ENCODE data around the gene LMNA.

LMNA gene

GRCh38 chr1:156146769-156147405, 32.4 kb downstream of the LMNA start:
- Histone ChIP-seq H3K27me3 (no peaks in the 10 kb centered on the region), H3K4me1 (peaks cover 7% of the 10 kb centered on the region), H3K36me3 (no peaks in the 10 kb centered on the region), H3K9me3 (no peaks in the 10 kb centered on the region), H3K4me3 (ENCODE audit: low read depth, low read length) (no peak overlapping the region)
- DNase-seq: no peak
- TF ChIP-seq CTCF (IDR thresholded peaks at IDR 0.05; ENCODE audit: low read depth, low read length): no peak

- Histone ChIP-seq H3K27me3 (no peaks in the 10 kb centered on the region), H3K4me1 (peaks cover 7% of the 10 kb centered on the region), H3K9me3 (no peaks in the 10 kb centered on the region), H3K36me3 (no peaks in the 10 kb centered on the region), H3K4me3 (ENCODE audit: low read depth, low read length) (no peak overlapping the region)
- no peak for TF ChIP-seq CTCF (IDR thresholded peaks at IDR 0.05; ENCODE audit: low read depth, low read length)
- no peak for DNase-seq
Measured at GRCh38 chr1:156148216-156148615, 33.7 kb downstream of the LMNA start.

- Histone ChIP-seq H3K4me3 (ENCODE audit: low read depth, low read length) (no peak overlapping the region), H3K9me3 (no peaks in the 10 kb centered on the region), H3K27me3 (no peaks in the 10 kb centered on the region), H3K4me1 (peaks cover 7% of the 10 kb centered on the region), H3K36me3 (no peaks in the 10 kb centered on the region)
- DNase-seq: no peak
- no peak for TF ChIP-seq CTCF (IDR thresholded peaks at IDR 0.05; ENCODE audit: low read depth, low read length)
Measured at GRCh38 chr1:156149374-156150332, 35.1 kb downstream of the LMNA start.

GRCh38 chr1:156150333-156151011, 36.0 kb downstream of the LMNA start:
- H3K4me3 ChIP-seq (ENCODE audit: low read depth, low read length): no peak overlapping the region
- no peaks in the 10 kb centered on the region for H3K36me3 ChIP-seq
- no peak for TF ChIP-seq CTCF (IDR thresholded peaks at IDR 0.05; ENCODE audit: low read depth, low read length)
- DNase-seq: no peak
- no peaks in the 10 kb centered on the region for H3K27me3 ChIP-seq
- H3K4me1 ChIP-seq: peaks cover 7% of the 10 kb centered on the region
- no peaks in the 10 kb centered on the region for H3K9me3 ChIP-seq

GRCh38 chr1:156151093-156151688, 36.7 kb downstream of the LMNA start:
- H3K4me1 ChIP-seq: peaks cover 7% of the 10 kb centered on the region
- no peak overlapping the region for H3K4me3 ChIP-seq (ENCODE audit: low read depth, low read length)

More at GRCh38 chr1:156151093-156151688, 36.7 kb downstream of the LMNA start:
- Histone ChIP-seq H3K9me3 (no peaks in the 10 kb centered on the region), H3K27me3 (no peaks in the 10 kb centered on the region), H3K36me3 (no peaks in the 10 kb centered on the region)
- DNase-seq: no peak
- TF ChIP-seq CTCF (IDR thresholded peaks at IDR 0.05; ENCODE audit: low read depth, low read length): no peak

All from BE2C (cell line).